ENCODE results near the gene PLEKHA5.
"Not testable (repeated sequence)": the region's sequence is repeated elsewhere in the genome, so short reads cannot be mapped to it uniquely, and the experiment has no call there.

The PLEKHA5 gene

GRCh38 chr12:19203539-19204506 is 74.3 kb downstream of the PLEKHA5 start:
- no peak for DNase-seq

- DNase-seq: no peak
Measured at GRCh38 chr12:19205120-19205519, 75.6 kb downstream of the PLEKHA5 start.

DNA sequence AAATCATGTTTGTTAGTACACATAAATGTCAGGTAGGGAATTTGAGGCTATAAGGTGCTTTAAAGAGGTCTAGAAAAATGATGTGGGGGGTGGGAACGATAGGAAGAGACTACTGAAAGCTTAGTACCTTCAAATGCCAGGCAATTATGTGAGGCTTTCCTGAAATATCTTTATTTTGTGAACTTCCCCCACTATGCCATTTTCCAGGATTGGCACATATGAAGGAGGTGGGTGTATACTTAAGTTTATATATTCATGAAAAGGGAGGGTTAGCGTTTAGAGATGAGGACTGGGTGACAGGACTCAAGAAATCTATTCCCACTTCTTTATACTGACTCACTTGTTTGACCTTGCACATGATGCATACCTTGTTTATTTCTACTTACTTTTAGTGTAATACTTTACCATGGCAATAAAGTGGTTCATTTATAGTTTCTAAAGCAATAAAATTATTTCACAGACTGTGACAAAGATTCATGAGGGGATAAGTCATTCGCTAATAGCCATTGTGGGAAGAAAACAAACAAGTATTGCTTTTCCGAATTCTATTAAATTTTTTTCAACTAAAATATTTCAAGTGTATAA is 77.1 kb downstream of the PLEKHA5 start:
- no peak for DNase-seq

- no peak for DNase-seq
Measured at GRCh38 chr12:19208456-19208855, 78.9 kb downstream of the PLEKHA5 start.

- DNase-seq: no peak
Measured at GRCh38 chr12:19209661-19210060, 80.1 kb downstream of the PLEKHA5 start.

- DNase-seq: no peak
Measured at GRCh38 chr12:19211802-19212201, 82.3 kb downstream of the PLEKHA5 start.

- no peak for DNase-seq
Measured at GRCh38 chr12:19212245-19212644, 82.7 kb downstream of the PLEKHA5 start.

GRCh38 chr12:19214020-19214419 is 84.5 kb downstream of the PLEKHA5 start:
- DNase-seq: no peak

GRCh38 chr12:19215115-19215514 is 85.6 kb downstream of the PLEKHA5 start:
- DNase-seq: no peak

DNA sequence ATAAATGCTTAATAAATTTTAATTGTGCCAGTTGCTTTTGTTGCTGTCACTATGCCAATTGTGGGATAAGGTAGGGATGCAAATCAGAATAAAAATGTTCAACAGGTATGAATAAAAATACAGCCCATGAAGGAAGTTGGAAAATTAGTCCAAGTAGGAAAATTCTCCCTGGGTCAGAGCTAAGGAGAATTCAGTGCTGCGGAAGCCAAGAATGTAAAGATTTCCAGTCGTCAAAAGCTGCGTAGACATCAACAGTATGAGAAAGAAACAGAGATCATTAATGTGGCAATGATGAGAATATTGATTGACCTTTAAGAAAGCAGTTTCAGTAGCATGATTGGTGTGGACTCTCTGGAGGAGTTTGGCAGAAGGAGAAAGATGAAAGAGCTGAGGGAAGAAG is 87.9 kb downstream of the PLEKHA5 start:
- no peak for DNase-seq

- no peak for DNase-seq
Measured at GRCh38 chr12:19220205-19220604, 90.7 kb downstream of the PLEKHA5 start.

DNA sequence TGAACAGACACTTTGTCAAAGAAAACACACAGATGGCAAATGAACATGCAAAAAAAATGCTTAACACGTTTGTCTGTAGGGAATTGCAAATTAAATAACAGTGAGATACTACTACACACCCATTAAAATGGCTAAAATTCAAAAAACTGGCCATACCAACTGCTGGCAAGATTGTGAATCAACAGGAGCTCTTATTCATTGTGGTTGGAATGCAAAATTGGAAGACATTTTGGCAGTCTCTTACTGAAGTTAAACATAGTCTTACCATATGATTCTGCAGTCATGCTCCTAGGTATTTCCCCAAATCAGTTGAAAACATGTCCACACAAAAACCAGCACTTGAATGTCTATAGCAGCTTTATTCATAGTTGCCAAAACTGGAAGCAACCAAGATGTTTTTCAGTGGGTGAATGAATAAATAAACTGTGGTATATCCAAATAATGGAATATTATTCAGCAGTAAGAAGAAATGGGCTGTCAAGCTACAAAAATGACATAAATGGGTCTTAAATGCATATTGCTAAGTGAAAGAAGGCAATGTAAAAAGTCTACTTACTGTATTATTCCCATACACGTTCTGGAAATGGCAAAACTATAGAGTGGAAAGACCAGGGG is 91.4 kb downstream of the PLEKHA5 start:
- no peak for DNase-seq

GRCh38 chr12:19222558-19222957 is 93.0 kb downstream of the PLEKHA5 start:
- DNase-seq: no peak

DNA sequence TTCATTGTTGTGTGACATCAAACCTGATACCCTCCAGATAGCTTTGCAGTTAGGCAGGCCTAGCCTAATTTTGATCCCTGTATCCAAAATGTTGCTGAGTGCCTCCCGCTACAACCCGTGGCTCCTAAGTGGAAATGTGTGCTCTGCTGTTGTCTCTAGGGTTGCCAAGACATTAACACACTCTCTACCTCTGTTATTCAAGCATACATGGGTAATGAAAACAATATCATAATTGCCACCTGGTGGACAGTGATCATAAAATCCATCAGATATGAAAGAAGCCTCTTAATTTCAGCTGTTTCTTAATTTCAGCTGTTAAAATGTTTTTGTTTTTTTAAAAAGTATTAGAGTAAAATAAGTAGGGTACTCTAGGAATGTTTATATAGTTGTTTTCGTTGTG is 93.5 kb downstream of the PLEKHA5 start:
- DNase-seq: no peak

DNA sequence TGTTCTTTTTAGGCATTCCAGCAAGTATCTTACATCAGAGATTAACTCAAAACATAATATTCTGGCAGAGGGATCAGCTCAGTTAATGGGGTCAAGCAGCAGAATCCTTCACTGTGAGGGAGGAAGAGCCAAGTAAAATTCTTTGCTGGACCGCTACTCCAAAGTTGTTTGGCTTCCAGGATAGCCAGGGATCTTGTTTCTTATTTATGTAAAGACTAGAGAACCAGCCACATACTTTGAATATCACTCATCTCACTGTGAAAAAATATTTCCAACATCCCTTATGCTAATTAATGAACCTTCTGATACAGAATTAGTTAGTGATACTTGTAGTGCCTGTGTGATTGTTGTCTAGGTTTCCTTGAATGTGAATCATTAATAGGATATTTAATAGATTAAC is 94.2 kb downstream of the PLEKHA5 start:
- no peak for DNase-seq

DNA sequence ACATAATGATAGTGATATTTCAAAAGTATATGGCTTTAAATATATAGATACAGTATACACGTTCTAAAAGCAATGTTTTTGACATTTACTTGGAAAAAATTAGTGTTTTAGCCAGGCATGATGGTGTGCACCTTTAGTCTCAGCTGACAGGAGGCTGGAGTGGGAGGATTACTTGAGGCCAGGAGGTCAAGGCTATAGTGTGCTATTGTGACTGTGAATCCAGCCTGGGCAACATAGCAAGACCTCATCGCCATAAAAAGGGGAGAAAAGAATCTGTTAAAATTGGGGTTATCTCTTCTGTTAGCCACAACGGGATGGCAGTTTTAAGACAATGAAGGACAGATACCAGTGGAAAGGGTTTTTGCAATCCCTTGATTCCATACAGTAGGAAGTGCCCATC is 95.2 kb downstream of the PLEKHA5 start:
- DNase-seq: no peak

- DNase-seq: no peak
Measured at GRCh38 chr12:19227190-19227879, 97.8 kb downstream of the PLEKHA5 start.

GRCh38 chr12:19227880-19228210 is 98.3 kb downstream of the PLEKHA5 start:
- DNase-seq: no peak

DNA sequence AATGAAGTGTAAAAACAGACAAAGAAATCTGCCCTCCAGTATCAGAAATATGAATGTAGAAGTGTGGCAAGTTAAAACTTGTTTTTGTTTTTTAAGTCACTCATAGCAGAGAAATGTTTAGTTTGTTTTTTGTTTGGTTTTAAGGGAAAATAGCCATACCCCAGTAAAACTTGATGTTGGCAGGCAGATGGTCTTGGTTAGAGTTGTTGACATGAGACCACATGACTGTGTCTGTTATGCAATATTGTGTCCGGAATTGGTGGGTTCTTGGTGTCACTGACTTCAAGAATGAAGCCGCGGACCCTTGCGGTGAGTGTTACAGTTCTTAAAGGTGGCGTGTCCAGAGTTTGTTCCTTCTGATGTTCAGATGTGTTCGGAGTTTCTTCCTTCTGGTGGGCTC is 99.5 kb downstream of the PLEKHA5 start:
- not testable (repeated sequence) for DNase-seq

DNA sequence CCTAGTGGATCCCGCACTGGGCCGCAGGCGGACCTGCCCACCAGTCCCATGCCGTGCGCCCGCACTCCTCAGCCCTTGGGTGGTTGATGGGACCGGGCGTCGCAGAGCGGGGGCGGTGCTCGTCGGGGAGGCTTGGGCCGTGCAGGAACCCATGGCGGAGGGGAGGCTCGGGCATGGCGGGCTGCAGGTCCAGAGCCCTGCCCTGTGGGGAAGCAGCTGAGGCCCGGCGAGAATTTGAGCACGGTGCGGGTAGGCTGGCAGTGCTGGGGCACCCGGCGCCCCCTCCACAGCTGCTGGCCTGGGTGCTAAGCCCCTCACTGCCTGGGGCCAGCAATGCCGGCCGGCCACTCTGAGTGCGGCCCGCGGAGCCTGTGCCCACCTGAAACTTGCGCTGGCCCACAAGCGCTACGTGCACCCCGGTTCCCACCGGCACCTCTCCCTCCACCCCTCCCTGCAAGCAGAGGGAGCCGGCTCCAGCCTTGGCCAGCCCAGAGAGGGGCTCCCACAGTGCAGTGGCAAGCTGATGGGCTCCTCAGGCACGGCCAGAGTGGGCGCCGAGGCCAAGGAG is 100.8 kb downstream of the PLEKHA5 start:
- DNase-seq: no peak

DNA sequence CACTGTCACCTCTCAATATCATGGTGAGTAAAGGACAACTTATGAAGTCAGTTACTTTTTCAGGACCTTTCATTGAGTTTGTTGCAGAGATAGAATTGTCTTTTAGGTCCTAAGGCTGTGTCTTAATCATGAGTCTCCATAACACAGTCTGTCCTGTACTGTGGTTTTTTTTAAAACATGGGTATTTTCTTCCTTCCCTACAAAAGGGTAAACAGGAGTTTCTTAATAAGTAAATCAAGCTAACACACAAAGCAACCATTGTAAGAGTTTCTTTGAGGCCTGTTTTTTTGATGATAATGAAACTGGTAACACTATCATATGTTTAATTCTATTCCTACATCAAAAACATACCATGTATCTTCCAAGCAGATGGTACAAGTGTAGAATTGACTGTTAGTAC is 101.4 kb downstream of the PLEKHA5 start:
- no peak for DNase-seq

DNA sequence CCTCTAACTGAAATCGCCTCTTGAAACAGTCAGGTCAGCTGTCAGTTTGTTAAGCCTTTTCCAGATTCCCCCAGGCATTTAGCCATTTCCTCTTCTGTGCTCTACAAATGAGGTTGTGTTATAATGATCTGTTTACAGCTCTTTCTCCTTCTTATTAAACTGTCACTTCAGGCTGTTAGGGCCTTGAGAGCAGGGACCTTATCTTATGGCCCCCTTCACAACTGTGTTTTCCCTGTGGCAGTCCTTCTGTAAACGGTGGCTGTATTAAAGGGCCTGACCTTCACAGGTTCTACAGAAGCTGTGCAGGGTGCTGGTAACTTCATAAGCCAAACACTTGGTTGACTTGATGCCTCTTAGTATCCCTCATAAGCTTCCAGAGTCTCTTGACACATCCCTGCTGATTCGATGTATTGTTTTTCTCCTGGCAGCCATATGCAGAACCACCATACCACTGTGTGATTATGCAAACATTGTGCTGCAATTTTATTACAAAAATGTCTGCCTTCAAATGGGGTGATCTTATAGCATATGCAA is 104.7 kb downstream of the PLEKHA5 start:
- no peak for DNase-seq

Data from effector CD8-positive, alpha-beta T cell (primary cell).